Measurements from ENCODE around the gene NIPA2.

NIPA2 gene

DNA sequence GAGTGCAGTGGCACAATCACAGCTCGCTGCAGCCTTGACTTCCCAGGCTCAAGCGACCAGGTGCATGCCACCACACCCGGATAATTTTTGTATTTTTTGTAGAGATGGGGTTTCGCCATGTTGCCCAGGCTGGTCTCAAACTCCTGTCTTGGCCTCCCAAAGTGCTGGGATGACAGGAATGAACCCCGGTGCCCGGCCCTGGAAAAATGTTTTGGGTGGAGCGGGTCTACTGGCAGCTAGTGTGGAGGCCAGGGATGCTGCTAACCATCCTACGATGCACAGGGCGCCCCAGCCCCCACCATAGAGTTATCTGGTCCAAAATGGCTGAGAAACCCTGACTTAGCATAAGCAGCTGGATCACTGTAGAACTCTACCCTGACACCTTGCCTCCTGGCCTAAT, 35.4 kb downstream of the NIPA2 start:
- Histone ChIP-seq H3K27ac (ENCODE audit: low read depth, low read length) (no peak overlapping the region), H3K36me3 (ENCODE audit: control insufficient read depth, low read length) (peaks cover 2% of the 10 kb centered on the region), H4K20me1 (ENCODE audit: control insufficient read depth, insufficient read depth, low read depth, low read length) (no peaks in the 10 kb centered on the region), H3K9me2 (replicated peaks; ENCODE audit: control insufficient read depth, low read length) (no peaks in the 10 kb centered on the region), H3K9me3 (ENCODE audit: control insufficient read depth, insufficient read depth, low read length) (no peaks in the 10 kb centered on the region), H3K4me2 (ENCODE audit: low read length) (no peak overlapping the region), H3K27me3 (ENCODE audit: control insufficient read depth, low read length) (no peaks in the 10 kb centered on the region), H3F3A (ENCODE audit: control insufficient read depth, insufficient read depth) (peaks cover 6% of the 10 kb centered on the region), H3K4me1 (ENCODE audit: control insufficient read depth, low read length) (peaks cover 6% of the 10 kb centered on the region; the same call in 1 of the 2 replicates), H3K4me3 (ENCODE audit: low read length) (no peak overlapping the region), H3K79me2 (ENCODE audit: control insufficient read depth, low read length) (no peaks in the 10 kb centered on the region)
- TF ChIP-seq, protein P1, sequence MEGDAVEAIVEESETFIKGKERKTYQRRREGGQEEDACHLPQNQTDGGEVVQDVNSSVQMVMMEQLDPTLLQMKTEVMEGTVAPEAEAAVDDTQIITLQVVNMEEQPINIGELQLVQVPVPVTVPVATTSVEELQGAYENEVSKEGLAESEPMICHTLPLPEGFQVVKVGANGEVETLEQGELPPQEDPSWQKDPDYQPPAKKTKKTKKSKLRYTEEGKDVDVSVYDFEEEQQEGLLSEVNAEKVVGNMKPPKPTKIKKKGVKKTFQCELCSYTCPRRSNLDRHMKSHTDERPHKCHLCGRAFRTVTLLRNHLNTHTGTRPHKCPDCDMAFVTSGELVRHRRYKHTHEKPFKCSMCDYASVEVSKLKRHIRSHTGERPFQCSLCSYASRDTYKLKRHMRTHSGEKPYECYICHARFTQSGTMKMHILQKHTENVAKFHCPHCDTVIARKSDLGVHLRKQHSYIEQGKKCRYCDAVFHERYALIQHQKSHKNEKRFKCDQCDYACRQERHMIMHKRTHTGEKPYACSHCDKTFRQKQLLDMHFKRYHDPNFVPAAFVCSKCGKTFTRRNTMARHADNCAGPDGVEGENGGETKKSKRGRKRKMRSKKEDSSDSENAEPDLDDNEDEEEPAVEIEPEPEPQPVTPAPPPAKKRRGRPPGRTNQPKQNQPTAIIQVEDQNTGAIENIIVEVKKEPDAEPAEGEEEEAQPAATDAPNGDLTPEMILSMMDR (IDR thresholded peaks at IDR 0.05; ENCODE audit: low read depth, low read length, poor library complexity, severe bottlenecking), result no peak
- TF ChIP-seq EZH2phosphoT487 (IDR thresholded peaks at IDR 0.05; ENCODE audit: borderline replicate concordance, low read length), result no peak

DNA sequence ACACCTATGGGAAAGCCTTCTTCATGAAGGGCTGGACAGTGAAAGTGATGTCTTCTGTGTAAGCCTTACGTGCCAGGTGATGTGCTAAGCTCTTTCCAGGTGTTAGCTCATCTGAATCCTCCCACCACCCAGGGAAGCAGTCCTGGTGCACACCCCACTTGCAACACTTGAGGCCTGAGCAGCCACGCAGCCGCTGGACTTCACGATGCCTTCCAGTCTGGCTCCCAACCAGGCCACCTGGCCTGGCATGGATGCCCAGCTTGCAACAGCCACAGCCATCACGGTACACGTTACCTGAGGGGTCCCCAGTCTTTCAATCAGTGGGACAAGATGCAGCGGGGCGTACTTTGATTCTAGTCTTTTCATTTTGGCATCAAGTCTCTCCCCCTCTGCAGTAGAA, 35.8 kb downstream of the NIPA2 start:
- H3K9me3 ChIP-seq (ENCODE audit: control insufficient read depth, insufficient read depth, low read length), result no peaks in the 10 kb centered on the region
- no peaks in the 10 kb centered on the region for H4K20me1 ChIP-seq (ENCODE audit: control insufficient read depth, insufficient read depth, low read depth, low read length)
- H3K27ac ChIP-seq (ENCODE audit: low read depth, low read length), result no peak overlapping the region
- no peaks in the 10 kb centered on the region for H3K9me2 ChIP-seq (replicated peaks; ENCODE audit: control insufficient read depth, low read length)
- H3K79me2 ChIP-seq (ENCODE audit: control insufficient read depth, low read length), result no peaks in the 10 kb centered on the region
- H3K4me2 ChIP-seq (ENCODE audit: low read length), result no peak overlapping the region
- TF ChIP-seq, protein P1 (IDR thresholded peaks at IDR 0.05; ENCODE audit: low read depth, low read length, poor library complexity, severe bottlenecking), result no peak
- TF ChIP-seq EZH2phosphoT487 (IDR thresholded peaks at IDR 0.05; ENCODE audit: borderline replicate concordance, low read length), result no peak
- H3K36me3 ChIP-seq (ENCODE audit: control insufficient read depth, low read length), result no peaks in the 10 kb centered on the region
- no peak overlapping the region for H3K4me3 ChIP-seq (ENCODE audit: low read length)
- H3K4me1 ChIP-seq (ENCODE audit: control insufficient read depth, low read length), result peaks cover 6% of the 10 kb centered on the region; the same call in 1 of the 2 replicates
- no peaks in the 10 kb centered on the region for H3K27me3 ChIP-seq (ENCODE audit: control insufficient read depth, low read length)
- peaks cover 6% of the 10 kb centered on the region; the same call in 1 of the 2 replicates for H3F3A ChIP-seq (ENCODE audit: control insufficient read depth, insufficient read depth)

DNA sequence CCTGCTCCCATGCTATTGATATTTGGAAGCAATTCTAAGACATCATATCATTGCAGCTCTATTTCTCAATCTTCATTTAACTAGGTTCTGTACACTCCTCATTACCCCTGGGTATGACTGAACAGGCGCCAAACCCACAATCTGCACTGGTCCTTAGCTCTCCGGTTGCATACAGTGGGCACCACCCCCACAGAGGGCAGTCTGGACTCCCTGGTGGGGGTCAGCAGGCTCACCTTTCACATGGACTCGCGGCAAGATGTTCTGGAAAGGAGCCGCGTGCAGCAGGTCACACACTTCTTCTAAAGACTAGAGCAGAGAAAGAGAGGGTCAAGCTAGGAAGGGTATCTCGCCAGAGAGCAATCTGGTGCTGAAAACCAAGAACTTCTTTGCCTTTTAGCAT, 36.5 kb downstream of the NIPA2 start:
- TF ChIP-seq EZH2phosphoT487 (IDR thresholded peaks at IDR 0.05; ENCODE audit: borderline replicate concordance, low read length), result no peak
- TF ChIP-seq, protein P1 (IDR thresholded peaks at IDR 0.05; ENCODE audit: low read depth, low read length, poor library complexity, severe bottlenecking), result no peak
- H3K9me2 ChIP-seq (replicated peaks; ENCODE audit: control insufficient read depth, low read length), result no peaks in the 10 kb centered on the region
- H3K9me3 ChIP-seq (ENCODE audit: control insufficient read depth, insufficient read depth, low read length), result no peaks in the 10 kb centered on the region
- no peaks in the 10 kb centered on the region for H3K79me2 ChIP-seq (ENCODE audit: control insufficient read depth, low read length)
- 0 out of 2 replicates have a peak, but pooled peaks cover under 1% of the 10 kb centered on the region for H3F3A ChIP-seq (ENCODE audit: control insufficient read depth, insufficient read depth)
- no peak overlapping the region for H3K4me2 ChIP-seq (ENCODE audit: low read length)
- no peak overlapping the region for H3K27ac ChIP-seq (ENCODE audit: low read depth, low read length)
- H3K36me3 ChIP-seq (ENCODE audit: control insufficient read depth, low read length), result no peaks in the 10 kb centered on the region
- H3K4me3 ChIP-seq (ENCODE audit: low read length), result no peak overlapping the region
- H3K27me3 ChIP-seq (ENCODE audit: control insufficient read depth, low read length), result no peaks in the 10 kb centered on the region
- peaks cover 6% of the 10 kb centered on the region; the same call in 1 of the 2 replicates for H3K4me1 ChIP-seq (ENCODE audit: control insufficient read depth, low read length)
- H4K20me1 ChIP-seq (ENCODE audit: control insufficient read depth, insufficient read depth, low read depth, low read length), result no peaks in the 10 kb centered on the region

All from DOHH2 (cell line).